Liver (tissue), 9 donors: Measurements from ENCODE around the gene HS6ST3. TPM values are rescaled to one million over a fixed set of nuclear protein-coding genes. Genes with fewer than 3 reads are reported as not detected.

Experiments
- DNase-seq: peaks from one replicate; pipeline ENCODE4 v3.0.0-alpha.2; 2017; ENCODE audit warnings: low spot score
- H3K27ac ChIP-seq, 2 donors: one replicate each; pipeline ENCODE4 v1.7.0; 2013; ENCODE audit warnings: inconsistent platforms in 2 of 2, low read length in 2 of 2, control low read depth in 1 of 2, low read depth in 1 of 2, mild to moderate bottlenecking in 1 of 2
- H3K27me3 ChIP-seq, 4 donors: one replicate each; pipeline versions ENCODE4 v1.6.1 to v1.7.0; 2013; ENCODE audit warnings: low read length in 3 of 4, inconsistent platforms in 1 of 4, mild to moderate bottlenecking in 1 of 4, moderate library complexity in 1 of 4; ENCODE audit not compliant: control insufficient read depth in 4 of 4, insufficient read depth in 4 of 4
- H3K36me3 ChIP-seq, 4 donors: one replicate each; pipeline versions ENCODE4 v1.6.1 to v1.7.0; 2013; ENCODE audit warnings: low read length in 3 of 4, mild to moderate bottlenecking in 3 of 4, low read depth in 1 of 4, moderate library complexity in 1 of 4; ENCODE audit not compliant: control insufficient read depth in 4 of 4, insufficient read depth in 3 of 4
- H3K4me1 ChIP-seq, 4 donors: one replicate each; pipeline versions ENCODE4 v1.6.1 to v1.7.0; 2013; ENCODE audit warnings: low read length in 3 of 4, mild to moderate bottlenecking in 3 of 4, moderate library complexity in 1 of 4; ENCODE audit not compliant: control insufficient read depth in 4 of 4, insufficient read depth in 4 of 4
- H3K4me3 ChIP-seq, 3 donors: one replicate each; pipeline versions ENCODE4 v1.6.1 to v1.7.0; 2013; ENCODE audit warnings: low read length in 3 of 3, control low read depth in 1 of 3, low read depth in 1 of 3, mild to moderate bottlenecking in 1 of 3
- H3K9ac ChIP-seq, 2 donors: one replicate each; pipeline ENCODE4 v1.7.0; 2013; ENCODE audit warnings: low read length in 2 of 2, mild to moderate bottlenecking in 2 of 2, moderate library complexity in 2 of 2, control low read depth in 1 of 2, low read depth in 1 of 2
- H3K9me3 ChIP-seq, 4 donors: one replicate each; pipeline versions ENCODE4 v1.6.1 to v1.7.0; 2013; ENCODE audit warnings: low read length in 3 of 4; ENCODE audit not compliant: control insufficient read depth in 4 of 4
- ATF3 ChIP-seq: IDR thresholded peaks from 2 replicates; pipeline ENCODE4 v1.6.1; 2016; ENCODE audit warnings: antibody characterized with exemption
- CTCF ChIP-seq: fragments of 150-350 bp; IDR thresholded peaks from 2 replicates; pipeline ENCODE4 v1.5.1; 2017; ENCODE audit warnings: improper control_type of control experiment, low read depth, low read length; ENCODE audit not compliant: missing input control
- EGR1 ChIP-seq, 2 donors: IDR thresholded peaks; 2 replicates each; pipeline ENCODE4 v1.6.1; 2016 to 2018; ENCODE audit warnings: antibody characterized with exemption in 2 of 2, low read depth in 2 of 2
- FOXA1 ChIP-seq: IDR thresholded peaks from 2 replicates; pipeline ENCODE4 v1.6.1; 2016; ENCODE audit warnings: antibody characterized with exemption
- FOXA2 ChIP-seq: IDR thresholded peaks from 2 replicates; pipeline ENCODE4 v1.6.1; 2016; ENCODE audit warnings: antibody characterized with exemption
- GABPA ChIP-seq, 2 donors: IDR thresholded peaks in 1 of 2; conservative IDR thresholded peaks in 1 of 2; 2 replicates each; pipeline ENCODE4 v1.6.1; 2016; ENCODE audit warnings: antibody characterized with exemption in 2 of 2, mild to moderate bottlenecking in 1 of 2, moderate library complexity in 1 of 2
- HNF4A ChIP-seq, 2 donors: conservative IDR thresholded peaks; 2 replicates each; pipeline ENCODE4 v1.6.1; 2016; ENCODE audit warnings: antibody characterized with exemption in 2 of 2, mild to moderate bottlenecking in 2 of 2
- HNF4G ChIP-seq: IDR thresholded peaks from 2 replicates; pipeline ENCODE4 v1.6.1; 2016; ENCODE audit warnings: antibody characterized with exemption
- JUND ChIP-seq, 2 donors: IDR thresholded peaks; 2 replicates each; pipeline ENCODE4 v1.6.1; 2016; ENCODE audit warnings: antibody characterized with exemption in 2 of 2
- MAX ChIP-seq: IDR thresholded peaks from 2 replicates; pipeline ENCODE4 v1.6.1; 2016; ENCODE audit warnings: antibody characterized with exemption
- NR2F2 ChIP-seq: IDR thresholded peaks from 2 replicates; pipeline ENCODE4 v1.6.1; 2016; ENCODE audit warnings: antibody characterized with exemption
- RAD21 ChIP-seq, 2 donors: IDR thresholded peaks; 2 replicates each; pipeline ENCODE4 v1.6.1; 2016; ENCODE audit warnings: antibody characterized with exemption in 2 of 2, mild to moderate bottlenecking in 2 of 2
- REST ChIP-seq: IDR thresholded peaks from 2 replicates; pipeline ENCODE4 v1.6.1; 2016; ENCODE audit warnings: antibody characterized with exemption, mild to moderate bottlenecking
- RXRA ChIP-seq, 2 donors: IDR thresholded peaks; 2 replicates each; pipeline ENCODE4 v1.6.1; 2017 to 2018; ENCODE audit warnings: antibody characterized with exemption in 2 of 2, mild to moderate bottlenecking in 1 of 2
- SP1 ChIP-seq: IDR thresholded peaks from 2 replicates; pipeline ENCODE4 v1.6.1; 2018; ENCODE audit warnings: antibody characterized with exemption, mild to moderate bottlenecking
- TAF1 ChIP-seq: conservative IDR thresholded peaks from 2 replicates; pipeline ENCODE4 v1.6.1; 2016; ENCODE audit warnings: antibody characterized with exemption, mild to moderate bottlenecking
- YY1 ChIP-seq: IDR thresholded peaks from 2 replicates; pipeline ENCODE4 v1.6.1; 2016; ENCODE audit warnings: antibody characterized with exemption, mild to moderate bottlenecking
- ZBTB33 ChIP-seq: IDR thresholded peaks from 2 replicates; pipeline ENCODE4 v1.6.1; 2016; ENCODE audit warnings: antibody characterized with exemption
- WGBS: extraction: QIAGEN DNeasy Blood & Tissue Kit; methylation state at CpG from one replicate; pipeline ENCODE4 v1.1.7; 2013; 5-methylcytosine and 5-hydroxymethylcytosine counted together
- polyA plus RNA-seq, 2 donors: library from polyadenylated mRNA; stranded (reverse) in 1 of 2; unstranded in 1 of 2; fragments of 200-250 nt in 1 of 2; fragments of >200 nt in 1 of 2; fragmentation: Nextera tagmentation in 1 of 2; extraction: Ambion mirVana in 1 of 2; gene quantifications; one replicate each; pipeline versions ENCODE4 v1.2.1 to v1.2.3, GENCODE V29; 2013 to 2015
- total RNA-seq, 2 donors: library from RNA; depleted of rRNA; stranded (reverse); fragments of >200 nt; gene quantifications; one replicate each; pipeline ENCODE4 v1.2.3, GENCODE V29; 2014
- donor health status: healthy.
- donor health status: healthy.
- donor health status: healthy.
- donor health status: healthy.
- donor health status: healthy.

Gene HS6ST3
- total and polyA plus RNA-seq, 4 donors, result under 0.01 TPM; not detected in 3

- no peaks in the 10 kb centered on the region for H3K27me3 ChIP-seq
- H3K4me1 ChIP-seq, result no peaks in the 10 kb centered on the region
- no peak overlapping the region for H3K9ac ChIP-seq
- no peaks in the 10 kb centered on the region for H3K36me3 ChIP-seq
- DNase-seq, result no peak
- no peak for TF ChIP-seq CTCF
- TF ChIP-seq EGR1 (IDR thresholded peaks at IDR 0.05; ENCODE audit: low read depth in 2 of 2), result no peak
- no peak for TF ChIP-seq YY1
- TF ChIP-seq NR2F2, result no peak
- no peak for TF ChIP-seq MAX
- TF ChIP-seq HNF4A (conservative IDR thresholded peaks at IDR 0.05), result no peak
- no peak for TF ChIP-seq HNF4G
- no peak for TF ChIP-seq SP1
- TF ChIP-seq ATF3, result no peak
- no peak for TF ChIP-seq RAD21 (IDR thresholded peaks at IDR 0.05)
- TF ChIP-seq RXRA (IDR thresholded peaks at IDR 0.05), result no peak
- TF ChIP-seq JUND (IDR thresholded peaks at IDR 0.05), result no peak
- TF ChIP-seq FOXA2, result no peak
- TF ChIP-seq REST, result no peak
- TF ChIP-seq GABPA (IDR thresholded peaks at IDR 0.05 in 1 of 2, conservative IDR thresholded peaks at IDR 0.05 in 1 of 2), result no peak
- no peak for TF ChIP-seq ZBTB33
- TF ChIP-seq FOXA1, result no peak
- TF ChIP-seq TAF1, result no peak
- H3K27ac ChIP-seq, result no peak overlapping the region
- no peak overlapping the region for H3K4me3 ChIP-seq
- no peaks in the 10 kb centered on the region for H3K9me3 ChIP-seq
Measured at GRCh38 chr13:96681766-96682165, 591.9 kb downstream of the HS6ST3 start.

GRCh38 chr13:96684469-96684868, 594.6 kb downstream of the HS6ST3 start:
- Histone ChIP-seq H3K9me3 (no peaks in the 10 kb centered on the region), H3K27me3 (no peaks in the 10 kb centered on the region), H3K27ac (no peak overlapping the region), H3K4me1 (no peaks in the 10 kb centered on the region), H3K36me3 (no peaks in the 10 kb centered on the region), H3K4me3 (no peak overlapping the region), H3K9ac (no peak overlapping the region)
- TF ChIP-seq EGR1 (IDR thresholded peaks at IDR 0.05; ENCODE audit: low read depth in 2 of 2) (no peak), FOXA1 (no peak), RXRA (IDR thresholded peaks at IDR 0.05) (no peak), RAD21 (IDR thresholded peaks at IDR 0.05) (no peak), CTCF (no peak), NR2F2 (no peak), ZBTB33 (no peak)
- no peak for DNase-seq
- 92% methylated on average over 4 of the region's 4 CpGs for WGBS
